Measurements from ENCODE around the gene KRT79. TPM values are rescaled to one million over a fixed set of nuclear protein-coding genes. Genes with fewer than 3 reads are reported as not detected.

KRT79 gene
- total RNA-seq, 1 donor from 2014 or later, result not detected

- TF ChIP-seq CTCF (conservative IDR thresholded peaks at IDR 0.05), result no peak
- DNase-seq (ENCODE audit: extremely low spot score, unreplicated experiment), result no peak
- peaks cover 15% of the 10 kb centered on the region for H3K4me1 Mint-ChIP-seq (ENCODE audit: unreplicated experiment)
- H3K4me3 Mint-ChIP-seq, result no peak overlapping the region
- peaks cover 28% of the 10 kb centered on the region for H3K27me3 Mint-ChIP-seq
- H3K27ac Mint-ChIP-seq, result no peak overlapping the region
- H3K36me3 Mint-ChIP-seq, result no peaks in the 10 kb centered on the region
- no peaks in the 10 kb centered on the region for H3K9me3 Mint-ChIP-seq
Measured at GRCh38 chr12:52820521-52820920, 13.6 kb downstream of the KRT79 start.

DNA sequence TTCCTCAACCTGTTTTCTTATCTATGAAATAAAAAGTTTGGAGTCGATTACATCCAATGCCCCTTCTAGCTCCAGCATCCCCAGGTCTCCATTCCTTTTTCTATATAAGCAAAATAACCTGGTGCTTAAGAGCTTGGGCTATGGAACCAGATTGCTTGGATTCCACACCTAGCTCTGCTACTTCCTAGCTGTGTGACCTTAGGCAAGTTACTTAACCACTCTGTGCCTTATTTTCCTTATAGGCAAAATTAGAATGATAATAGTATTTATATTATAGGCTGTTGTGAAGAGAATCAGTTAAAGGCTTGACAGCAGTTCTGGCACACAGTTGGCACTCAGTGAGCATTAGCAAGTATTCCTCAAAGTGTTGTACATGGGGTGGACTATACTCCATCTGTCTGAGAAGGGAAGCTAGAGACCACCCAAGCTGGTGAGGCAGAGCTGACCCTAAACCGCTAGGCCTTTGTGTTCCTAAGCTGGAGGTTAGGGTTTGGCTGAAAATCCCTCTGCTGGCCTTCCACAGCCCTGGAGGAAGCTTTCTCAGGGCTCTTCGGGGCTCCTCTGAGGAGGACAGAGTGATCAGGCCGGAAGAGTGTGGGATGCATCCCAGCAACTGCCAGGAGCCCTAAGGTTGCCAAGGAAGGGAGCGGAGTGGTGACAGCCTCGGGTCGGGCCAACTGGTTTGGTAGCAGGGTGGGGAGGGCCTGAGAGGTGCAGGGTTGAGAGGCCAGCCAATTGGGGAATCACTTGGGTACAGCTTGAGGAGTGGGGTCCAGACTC lies 14.2 kb downstream of the KRT79 start:
- Mint-ChIP-seq H3K4me1 (ENCODE audit: unreplicated experiment) (peaks cover 15% of the 10 kb centered on the region), H3K9me3 (no peaks in the 10 kb centered on the region), H3K4me3 (no peak overlapping the region), H3K36me3 (no peaks in the 10 kb centered on the region), H3K27me3 (peaks cover 31% of the 10 kb centered on the region), H3K27ac (no peak overlapping the region)
- TF ChIP-seq CTCF (conservative IDR thresholded peaks at IDR 0.05), result no peak
- DNase-seq (ENCODE audit: extremely low spot score, unreplicated experiment), result no peak

DNA sequence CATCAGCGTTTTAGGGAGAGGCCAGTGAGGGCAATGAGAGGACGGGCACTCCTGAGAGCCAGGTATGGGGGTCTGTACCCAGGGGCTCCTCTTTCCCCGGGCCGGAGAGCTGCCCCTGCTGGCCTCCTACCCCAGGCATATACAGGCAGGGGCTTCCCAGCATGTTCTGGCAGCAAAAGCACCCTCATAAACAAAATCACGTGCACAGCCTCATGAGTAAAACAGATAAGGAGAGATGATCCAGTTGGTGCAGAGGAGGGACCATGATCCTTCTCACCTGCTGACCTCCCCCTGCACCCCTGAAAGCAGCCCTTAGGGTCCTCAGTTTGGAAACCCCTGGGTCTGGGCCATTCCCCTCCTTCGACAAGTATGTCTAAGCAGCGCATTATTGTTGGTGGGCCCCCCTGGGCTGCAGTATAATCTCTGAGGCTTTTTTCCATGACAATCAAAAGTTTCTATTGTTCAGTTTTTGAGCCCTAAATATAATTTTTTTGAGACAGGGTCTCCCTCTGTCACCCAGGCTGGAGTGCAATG lies 15.2 kb downstream of the KRT79 start:
- TF ChIP-seq CTCF (conservative IDR thresholded peaks at IDR 0.05), result no peak
- no peak for DNase-seq (ENCODE audit: extremely low spot score, unreplicated experiment)
- H3K9me3 Mint-ChIP-seq, result no peaks in the 10 kb centered on the region
- peaks cover 37% of the 10 kb centered on the region for H3K27me3 Mint-ChIP-seq
- peaks cover 3% of the 10 kb centered on the region for H3K36me3 Mint-ChIP-seq
- no peak overlapping the region for H3K4me3 Mint-ChIP-seq
- peaks cover 15% of the 10 kb centered on the region for H3K4me1 Mint-ChIP-seq (ENCODE audit: unreplicated experiment)
- peak overlapping the region; percentile 41 for H3K27ac Mint-ChIP-seq

GRCh38 chr12:52818388-52818787 lies 15.7 kb downstream of the KRT79 start:
- H3K9me3 Mint-ChIP-seq, result no peaks in the 10 kb centered on the region
- peaks cover 37% of the 10 kb centered on the region for H3K27me3 Mint-ChIP-seq
- H3K4me1 Mint-ChIP-seq (ENCODE audit: unreplicated experiment), result peaks cover 15% of the 10 kb centered on the region
- H3K4me3 Mint-ChIP-seq, result no peak overlapping the region
- DNase-seq (ENCODE audit: extremely low spot score, unreplicated experiment), result no peak
- H3K27ac Mint-ChIP-seq, result peak overlapping the region; percentile 41
- peaks cover 3% of the 10 kb centered on the region for H3K36me3 Mint-ChIP-seq
- no peak for TF ChIP-seq CTCF (conservative IDR thresholded peaks at IDR 0.05)

DNA sequence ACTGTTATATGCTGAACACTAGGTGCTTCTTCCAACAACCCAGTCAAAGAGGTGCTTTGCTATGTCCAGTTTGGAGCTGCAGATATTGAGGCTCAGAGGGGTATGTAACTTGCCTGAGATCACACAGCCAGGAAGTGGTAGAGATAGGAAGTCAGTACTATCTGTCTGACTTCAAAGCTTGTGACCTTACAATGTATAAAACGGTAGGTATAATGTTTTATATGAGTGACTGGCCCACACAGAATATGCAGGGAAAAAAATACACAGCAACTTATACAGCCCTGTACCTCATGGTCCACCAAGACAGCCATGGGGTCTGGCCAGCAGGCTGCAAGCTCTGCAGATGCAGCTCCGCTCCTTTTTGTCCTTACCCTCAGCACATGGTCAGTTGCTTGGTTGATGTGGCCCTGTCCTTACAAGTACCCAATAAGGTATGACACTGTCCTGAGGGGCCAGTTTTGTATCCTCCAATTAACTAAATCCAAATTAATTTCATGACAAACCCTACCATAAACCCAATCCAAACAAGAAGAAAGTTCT lies 16.3 kb downstream of the KRT79 start:
- no peak overlapping the region for H3K4me3 Mint-ChIP-seq
- no peak for DNase-seq (ENCODE audit: extremely low spot score, unreplicated experiment)
- peaks cover 3% of the 10 kb centered on the region for H3K36me3 Mint-ChIP-seq
- peaks cover 33% of the 10 kb centered on the region for H3K27me3 Mint-ChIP-seq
- no peak overlapping the region for H3K27ac Mint-ChIP-seq
- H3K9me3 Mint-ChIP-seq, result no peaks in the 10 kb centered on the region
- H3K4me1 Mint-ChIP-seq (ENCODE audit: unreplicated experiment), result peaks cover 15% of the 10 kb centered on the region
- TF ChIP-seq CTCF (conservative IDR thresholded peaks at IDR 0.05), result no peak
